ENCODE measurements around the gene PAX2. TPM values are rescaled to one million over a fixed set of nuclear protein-coding genes. Genes with fewer than 3 reads are reported as not detected.

Gene PAX2
- total RNA-seq, 2 experiments from 2014 or later, result not detected

- Mint-ChIP-seq H3K4me1 (ENCODE audit: low read depth) (peaks cover 15% of the 10 kb centered on the region), H3K27ac (no peak overlapping the region), H3K4me3 (no peak overlapping the region), H3K9me3 (no peaks in the 10 kb centered on the region), H3K36me3 (ENCODE audit: low read depth) (no peaks in the 10 kb centered on the region), H3K27me3 (peaks cover 65% of the 10 kb centered on the region)
- TF ChIP-seq CTCF (IDR thresholded peaks at IDR 0.05), result no peak
- POLR2A ChIA-PET, result interaction anchor here (0.9 to 1.0 kb wide), 2 partner anchors 10 to 210 kb away, joined by 3 to 4 read pairs; no protein-coding TSS in a partner anchor
- CTCF ChIA-PET, result interaction anchor here (1.5 to 3.1 kb wide), 4 partner anchors 9 to 318 kb away, joined by 3 to 12 read pairs (median 6); no protein-coding TSS in a partner anchor
- ATAC-seq, result no peak
- intact Hi-C loops (cut with micrococcal nuclease), result loop anchor here (5.0 to 10.0 kb wide), 2 partner anchors 73 to 410 kb away; no protein-coding TSS in a partner anchor
- no peak for DNase-seq
Measured at GRCh38 chr10:100824886-100825285, 79.5 kb downstream of the PAX2 start.

GRCh38 chr10:100825325-100825875 lies 80.0 kb downstream of the PAX2 start:
- Mint-ChIP-seq H3K4me1 (ENCODE audit: low read depth) (peaks cover 19% of the 10 kb centered on the region), H3K9me3 (no peaks in the 10 kb centered on the region), H3K36me3 (ENCODE audit: low read depth) (no peaks in the 10 kb centered on the region), H3K27me3 (peaks cover 67% of the 10 kb centered on the region), H3K27ac (no peak overlapping the region), H3K4me3 (no peak overlapping the region)
- no peak for DNase-seq
- ATAC-seq, result no peak
- POLR2A ChIA-PET, result interaction anchor here (1.0 kb wide), 1 partner anchor 11 kb away, joined by 4 read pairs; no protein-coding TSS in a partner anchor
- no peak for TF ChIP-seq CTCF (IDR thresholded peaks at IDR 0.05)
- intact Hi-C loops (cut with micrococcal nuclease), result loop anchor here (5.0 to 10.0 kb wide), 2 partner anchors 73 to 409 kb away; no protein-coding TSS in a partner anchor
- CTCF ChIA-PET, result interaction anchor here (0.7 to 1.8 kb wide), 3 partner anchors 9 to 265 kb away, joined by 3 to 7 read pairs (median 6); no protein-coding TSS in a partner anchor

GRCh38 chr10:100826031-100826651 lies 80.8 kb downstream of the PAX2 start:
- DNase-seq (no peak), ATAC-seq (no peak)
- intact Hi-C loops (cut with micrococcal nuclease), result loop anchor here (5.0 to 10.0 kb wide), 2 partner anchors 74 to 409 kb away; no protein-coding TSS in a partner anchor
- Mint-ChIP-seq H3K9me3 (no peaks in the 10 kb centered on the region), H3K4me3 (no peak overlapping the region), H3K27ac (no peak overlapping the region), H3K27me3 (peaks cover 70% of the 10 kb centered on the region), H3K4me1 (ENCODE audit: low read depth) (peaks cover 19% of the 10 kb centered on the region), H3K36me3 (ENCODE audit: low read depth) (no peaks in the 10 kb centered on the region)
- ChIA-PET POLR2A (no interaction called here), CTCF (interaction anchor here (0.7 to 1.8 kb wide), 3 partner anchors 13 to 266 kb away, joined by 3 to 7 read pairs (median 3); no protein-coding TSS in a partner anchor)
- TF ChIP-seq CTCF (IDR thresholded peaks at IDR 0.05), result no peak

GRCh38 chr10:100826661-100826982 lies 81.2 kb downstream of the PAX2 start:
- intact Hi-C loops (cut with micrococcal nuclease), result loop anchor here (5.0 to 10.0 kb wide), 2 partner anchors 74 to 408 kb away; no protein-coding TSS in a partner anchor
- CTCF ChIA-PET, result interaction anchor here (0.7 to 1.8 kb wide), 2 partner anchors 13 to 83 kb away, joined by 3 to 7 read pairs; no protein-coding TSS in a partner anchor
- ATAC-seq (no peak), DNase-seq (no peak)
- POLR2A ChIA-PET, result no interaction called here
- no peaks in the 10 kb centered on the region for H3K36me3 Mint-ChIP-seq (ENCODE audit: low read depth)
- peaks cover 72% of the 10 kb centered on the region for H3K27me3 Mint-ChIP-seq
- H3K27ac Mint-ChIP-seq, result no peak overlapping the region
- no peak for TF ChIP-seq CTCF (IDR thresholded peaks at IDR 0.05)
- peak overlapping the region; percentile 42 for H3K4me3 Mint-ChIP-seq
- peaks cover 19% of the 10 kb centered on the region for H3K4me1 Mint-ChIP-seq (ENCODE audit: low read depth)
- H3K9me3 Mint-ChIP-seq, result no peaks in the 10 kb centered on the region
